SK-N-MC (cell line): ENCODE results near the gene PKNOX2.

Experiments
- EZH2 ChIP-seq: fragments of 200-600 bp; sonication (generic); IDR thresholded peaks from one replicate; pipeline ENCODE4 v1.6.1; 2017; ENCODE audit warnings: antibody characterized with exemption
- FOXP2 ChIP-seq: optimal IDR thresholded peaks from 2 replicates; pipeline ENCODE3; 2011; ENCODE audit warnings: mild to moderate bottlenecking, moderate library complexity; ENCODE audit not compliant: insufficient read depth; ENCODE audit errors: extremely low read length, control extremely low read depth
- POLR2AphosphoS5 ChIP-seq: IDR thresholded peaks from 2 replicates; pipeline ENCODE4 v1.6.1; 2012; ENCODE audit warnings: mild to moderate bottlenecking, low read depth, low read length, borderline replicate concordance

DNA sequence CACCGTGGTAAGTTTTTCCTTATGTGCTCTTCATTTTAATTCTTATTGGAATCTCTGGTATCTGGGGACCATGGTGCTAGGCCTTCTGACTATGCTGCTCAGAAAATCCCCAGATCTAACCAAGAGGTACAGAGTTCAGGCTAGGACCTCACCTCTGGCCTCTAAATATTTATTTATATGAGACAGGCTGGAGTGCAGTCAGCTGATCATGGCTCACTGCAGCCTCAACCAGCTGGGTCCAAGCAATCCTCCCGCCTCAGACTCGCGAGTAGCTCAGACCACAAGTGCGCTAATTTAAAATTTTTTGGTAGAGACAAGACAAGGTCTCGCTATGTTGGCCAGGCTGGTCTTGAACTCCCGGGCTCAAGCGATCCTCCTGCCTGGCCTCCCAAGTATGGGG lies 38.4 kb downstream of the PKNOX2 start:
- TF ChIP-seq POLR2AphosphoS5 (no peak), EZH2 (no peak), FOXP2 (no peak)
